Inferior parietal cortex (tissue), 1 donor: ENCODE measurements around the gene GUSB.
"Not testable (repeated sequence)": the region's sequence is repeated elsewhere in the genome, so short reads cannot be mapped to it uniquely, and the experiment has no call there.

ENCODE experiments used
- DNase-seq: peaks from one replicate; pipeline ENCODE4 v3.0.0-alpha.2; 2016; ENCODE audit errors: extremely low spot score

Gene GUSB

DNA sequence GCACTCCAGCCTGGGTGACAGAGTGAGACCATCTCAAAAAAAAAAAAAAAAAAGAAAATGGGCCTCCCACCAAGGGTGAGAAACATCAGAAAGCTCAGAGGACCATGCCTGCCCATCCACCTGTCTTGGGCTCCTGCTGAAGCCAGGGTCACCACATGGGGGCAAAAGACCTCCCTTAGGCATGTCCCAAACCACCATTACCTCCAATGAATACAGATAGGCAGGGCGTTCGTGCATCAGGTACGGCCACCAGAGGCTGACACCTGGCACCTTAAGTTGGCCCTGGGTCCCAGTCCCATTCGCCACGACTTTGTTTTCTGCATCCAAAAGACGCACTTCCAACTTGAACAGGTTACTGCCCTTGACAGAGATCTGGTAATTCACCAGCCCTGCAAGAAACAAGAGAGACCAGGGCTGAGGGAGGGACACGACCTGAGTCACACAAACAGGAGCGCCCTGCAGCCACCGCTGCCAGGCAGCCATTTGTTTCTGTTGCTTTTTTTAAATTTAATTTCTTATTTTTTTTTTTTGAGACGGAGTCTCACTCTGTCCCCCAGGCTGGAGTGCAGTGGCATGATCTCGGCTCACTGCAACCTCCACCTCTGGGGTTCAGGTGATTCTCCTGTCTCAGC lies 6.1 kb downstream of the GUSB start:
- DNase-seq: no peak

- DNase-seq: no peak
These were observed 7.1 kb downstream of the GUSB start for GRCh38 chr7:65974876-65975275.

- no peak for DNase-seq
These were observed 7.7 kb downstream of the GUSB start for GRCh38 chr7:65974191-65974801.

DNA sequence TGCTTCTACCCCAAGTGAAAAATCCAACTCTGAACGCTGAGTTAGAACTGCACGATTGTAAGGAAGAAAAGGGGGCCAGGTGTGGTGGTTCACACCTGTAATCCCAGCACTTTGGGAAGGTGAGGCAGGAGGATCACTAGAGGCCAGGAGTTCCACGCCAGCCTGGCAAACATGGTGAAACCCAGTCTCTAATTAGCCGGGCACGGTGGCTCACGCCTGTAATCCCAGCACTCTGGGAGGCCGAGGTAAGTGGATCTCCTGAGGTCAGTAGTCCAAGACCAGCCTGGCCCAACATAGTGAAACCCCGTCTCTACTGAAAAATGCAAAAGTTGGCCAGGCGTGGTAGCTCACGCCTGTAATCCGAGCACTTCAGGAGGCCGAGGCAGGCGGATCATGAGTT lies 9.0 kb downstream of the GUSB start:
- DNase-seq: no peak

- DNase-seq: no peak
These were observed 11.0 kb downstream of the GUSB start for GRCh38 chr7:65971021-65971420.

DNA sequence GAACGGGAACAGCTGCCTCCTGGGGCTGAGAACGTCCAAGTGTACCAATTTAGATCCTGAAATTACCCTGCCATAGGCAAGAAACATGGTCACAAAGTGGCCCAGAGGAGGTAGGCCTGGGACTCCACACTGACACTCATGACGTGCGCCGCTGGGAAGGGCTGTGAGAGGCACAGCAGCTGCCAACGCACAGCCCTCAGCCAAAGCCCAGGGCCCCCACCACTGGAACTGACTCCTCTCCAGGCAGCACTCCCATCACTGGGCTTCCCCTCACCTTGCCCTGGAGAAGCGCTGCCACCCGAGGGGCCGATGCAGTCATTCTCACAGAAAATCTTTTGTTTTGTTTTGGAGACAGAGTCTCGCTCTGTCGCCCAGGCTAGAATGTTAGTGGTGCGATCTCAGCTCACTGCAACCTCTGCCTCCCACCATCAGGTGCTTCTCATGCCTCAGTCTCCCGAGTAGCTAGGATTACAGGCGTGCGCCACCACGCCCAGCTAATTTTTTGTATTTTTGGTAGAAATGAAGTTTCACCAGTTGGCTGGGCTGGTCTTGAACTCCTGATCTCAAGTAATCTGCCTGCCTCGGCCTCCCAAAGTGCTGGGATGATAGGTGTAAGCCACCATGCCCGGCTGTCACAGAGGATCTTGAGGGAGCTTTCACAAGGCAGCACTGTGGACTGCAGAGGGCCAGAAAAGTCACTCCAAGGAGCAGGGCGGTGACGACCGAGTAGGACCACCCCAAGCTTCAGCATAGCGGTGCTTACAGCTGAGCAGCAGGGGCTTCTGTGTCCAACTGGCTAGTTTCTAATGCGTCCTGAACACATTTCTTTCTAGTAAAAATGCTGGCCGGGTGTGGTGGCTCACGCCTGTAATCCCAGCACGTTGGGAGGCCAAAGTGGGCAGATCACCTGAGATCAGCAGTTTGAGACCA lies 13.5 kb downstream of the GUSB start:
- DNase-seq: no peak

GRCh38 chr7:65967361-65968155 lies 14.5 kb downstream of the GUSB start:
- no peak for DNase-seq

DNA sequence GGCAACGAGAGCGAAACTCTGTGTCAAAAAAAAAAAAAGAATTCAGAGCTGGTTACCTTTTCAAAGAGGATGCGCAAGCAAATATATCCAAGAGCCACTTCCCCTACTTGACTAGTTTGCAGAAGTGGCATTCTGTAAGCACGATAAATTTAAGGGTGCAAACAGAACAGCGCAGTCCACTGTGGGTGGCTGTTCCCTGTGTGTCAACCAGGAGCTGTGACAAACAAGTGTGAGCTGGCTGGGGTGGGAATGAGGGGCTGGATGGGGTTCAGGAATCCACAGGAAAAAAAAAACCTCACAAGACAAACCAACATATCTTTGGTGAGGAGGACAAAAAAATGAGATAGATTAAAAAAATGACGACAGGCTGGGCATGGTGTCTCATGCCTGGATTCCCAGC lies 15.9 kb downstream of the GUSB start:
- DNase-seq: no peak

DNA sequence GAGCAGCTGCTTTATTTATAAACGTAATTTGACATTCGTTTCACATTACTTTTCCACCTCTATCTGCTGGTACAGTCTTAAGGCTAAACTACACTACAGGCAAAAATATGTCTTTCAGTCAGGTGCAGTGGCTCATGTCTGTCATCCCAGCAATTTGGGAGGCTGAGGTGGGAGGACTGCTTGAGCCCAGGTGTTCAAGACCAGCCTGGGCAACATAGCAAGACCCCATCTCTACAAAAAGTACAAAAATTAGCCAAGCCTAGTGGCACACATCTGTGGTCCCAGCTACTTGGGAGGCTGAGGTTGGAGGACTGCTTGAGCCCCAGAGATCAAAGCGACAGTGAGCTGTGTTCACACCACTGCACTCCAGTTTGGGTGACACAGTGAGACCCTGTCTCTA lies 17.3 kb downstream of the GUSB start:
- not testable (repeated sequence) for DNase-seq

GRCh38 chr7:65962033-65962432 lies 20.0 kb downstream of the GUSB start:
- no peak for DNase-seq

DNA sequence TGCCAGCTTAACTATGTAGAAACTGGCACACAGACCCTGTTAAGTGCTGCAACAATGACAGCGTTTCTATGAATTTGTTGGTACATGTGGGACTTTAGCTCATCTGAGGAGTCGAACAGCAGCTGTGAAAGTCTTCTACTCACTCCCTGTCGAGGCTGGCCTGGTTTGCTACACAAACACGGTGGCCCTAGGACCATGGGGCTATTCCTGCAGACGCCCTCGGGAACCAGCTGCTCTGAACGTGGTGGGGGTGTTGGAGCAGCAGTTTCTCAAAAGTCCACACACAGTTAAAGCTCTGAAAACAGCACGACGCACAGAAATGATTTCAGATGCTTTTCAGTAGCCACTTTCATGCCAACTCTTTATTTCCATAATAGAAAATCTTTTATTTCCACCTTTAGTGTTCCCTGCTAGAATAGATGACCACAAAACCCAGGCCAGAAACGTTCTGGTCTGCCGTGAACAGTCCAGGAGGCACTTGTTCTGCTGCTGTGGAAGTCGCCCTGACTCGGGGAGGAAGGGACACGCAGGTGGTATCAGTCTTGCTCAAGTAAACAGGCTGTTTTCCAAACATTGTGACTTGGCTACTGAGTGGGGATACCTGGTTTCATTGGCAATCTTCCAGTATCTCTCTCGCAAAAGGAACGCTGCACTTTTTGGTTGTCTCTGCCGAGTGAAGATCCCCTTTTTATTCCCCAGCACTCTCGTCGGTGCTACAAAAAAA lies 21.5 kb downstream of the GUSB start:
- DNase-seq: no peak

- no peak for DNase-seq
These were observed 26.3 kb downstream of the GUSB start for GRCh38 chr7:65955718-65956117.

- DNase-seq: no peak
These were observed 28.0 kb downstream of the GUSB start for GRCh38 chr7:65953890-65954450.

DNA sequence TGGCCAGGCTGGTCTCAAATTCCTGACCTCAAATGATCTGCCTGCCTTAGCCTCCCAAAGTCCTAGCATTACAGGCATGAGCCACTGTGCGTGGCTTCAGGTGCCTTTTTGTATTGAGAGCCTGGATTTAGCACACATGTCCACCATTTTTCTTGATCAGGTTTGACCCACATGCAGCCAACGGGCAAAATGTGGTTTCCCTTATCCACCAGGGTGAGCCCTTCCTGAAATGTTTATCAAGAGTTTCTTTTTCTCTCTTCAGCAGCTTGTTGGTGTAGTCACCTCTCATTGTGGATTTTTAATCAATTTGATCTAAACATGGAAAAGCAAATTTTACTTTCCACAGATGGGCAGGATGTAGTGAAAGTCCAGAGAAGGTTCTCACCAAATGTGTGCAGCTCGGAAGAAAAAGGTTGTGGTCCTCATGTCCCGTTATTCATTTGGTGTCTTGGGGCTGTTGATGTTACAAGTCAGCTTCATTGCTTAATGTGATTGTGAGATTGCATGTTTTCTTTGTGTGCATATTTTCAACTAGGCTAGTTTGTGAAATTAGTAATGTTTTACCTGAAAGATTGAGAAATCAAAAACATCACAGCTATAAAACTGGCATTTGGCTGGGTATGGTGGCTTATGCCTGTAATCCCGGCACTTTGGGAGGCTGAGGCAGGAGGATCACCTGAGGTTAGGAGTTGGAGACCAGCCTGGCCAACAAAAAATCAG lies 28.9 kb downstream of the GUSB start:
- no peak for DNase-seq

GRCh38 chr7:65951837-65952578 lies 30.0 kb downstream of the GUSB start:
- no peak for DNase-seq

DNA sequence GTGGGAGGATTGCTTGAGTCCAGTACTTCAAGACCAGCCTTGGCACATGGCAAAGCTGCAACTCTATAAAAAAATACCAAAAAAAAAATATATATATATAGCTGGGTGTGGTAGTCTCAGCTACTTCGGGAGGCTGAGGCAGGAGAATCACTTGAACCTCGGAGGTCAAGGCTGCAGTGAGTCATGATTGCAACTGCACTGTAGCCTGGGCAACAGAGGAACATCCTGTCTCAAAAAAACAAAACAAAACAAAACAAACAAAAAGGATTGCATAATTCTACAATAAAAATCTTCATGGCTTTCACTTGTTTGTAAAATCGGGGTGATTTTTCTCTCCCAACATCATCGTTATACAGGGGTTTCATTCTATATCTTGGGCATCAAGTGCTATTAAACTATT lies 35.1 kb downstream of the GUSB start:
- no peak for DNase-seq

DNA sequence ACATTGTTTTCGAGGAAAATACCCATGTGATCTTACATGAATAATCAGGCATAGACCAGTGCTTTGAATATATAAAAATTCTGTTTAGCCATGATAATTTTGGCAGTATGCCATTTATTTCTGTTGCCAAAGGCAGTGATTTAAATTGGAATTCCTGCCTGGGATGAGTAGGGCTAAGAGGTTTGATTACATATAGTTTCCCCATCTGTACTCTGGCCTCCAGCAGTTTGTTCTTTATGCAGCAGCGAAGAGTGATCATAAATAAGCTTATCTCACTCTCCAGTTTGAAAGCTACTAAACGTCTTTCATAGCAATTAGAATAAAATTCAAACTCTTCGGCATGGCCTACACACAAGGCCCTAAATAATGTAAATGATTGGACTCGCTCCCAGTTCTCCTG lies 36.2 kb downstream of the GUSB start:
- DNase-seq: not testable (repeated sequence)

GRCh38 chr7:65938336-65938895 lies 43.6 kb downstream of the GUSB start:
- DNase-seq: no peak

- no peak for DNase-seq
These were observed 44.7 kb downstream of the GUSB start for GRCh38 chr7:65937296-65937695.
